Mesendoderm (in vitro differentiated cells): ENCODE data around the gene AHNAK2.

Experiments used
- DNase-seq: peaks from one replicate; pipeline ENCODE4 v3.0.0; 2013
- H2AK5ac ChIP-seq: 2 replicates; pipeline ENCODE4 v1.6.1; 2013; ENCODE audit warnings: low read length, inconsistent platforms
- H2BK120ac ChIP-seq: 2 replicates; pipeline ENCODE4 v1.6.1; 2013; ENCODE audit warnings: low read depth, mild to moderate bottlenecking, low read length, moderate library complexity, mixed read lengths
- H2BK15ac ChIP-seq: replicated peaks from 2 replicates; pipeline ENCODE4 v1.6.1; 2013; ENCODE audit warnings: low read depth, mild to moderate bottlenecking, moderate library complexity
- H2BK5ac ChIP-seq: 2 replicates; pipeline ENCODE4 v1.6.1; 2013; ENCODE audit warnings: low read length, inconsistent platforms
- H3K18ac ChIP-seq: 2 replicates; pipeline ENCODE4 v1.6.1; 2013; ENCODE audit warnings: mild to moderate bottlenecking, low read length, mixed read lengths
- H3K23ac ChIP-seq: one replicate; pipeline ENCODE4 v1.6.1; 2013; ENCODE audit warnings: low read length
- H3K27ac ChIP-seq: 2 replicates; pipeline ENCODE4 v1.5.1; 2013; ENCODE audit warnings: low read depth, mild to moderate bottlenecking, inconsistent platforms, low read length, moderate library complexity
- H3K27me3 ChIP-seq: 2 replicates; pipeline ENCODE4 v1.6.1; 2013; ENCODE audit warnings: low read length, control low read depth, mild to moderate bottlenecking, inconsistent platforms; ENCODE audit not compliant: insufficient read depth, poor library complexity
- H3K36me3 ChIP-seq: 2 replicates; pipeline ENCODE4 v1.6.1; 2013; ENCODE audit warnings: low read length, inconsistent platforms; ENCODE audit not compliant: control insufficient read depth, insufficient read depth
- H3K4ac ChIP-seq: one replicate; pipeline ENCODE4 v1.6.1; 2013; ENCODE audit warnings: low read depth, mild to moderate bottlenecking, low read length, moderate library complexity
- H3K4me1 ChIP-seq: 2 replicates; pipeline ENCODE4 v1.6.1; 2013; ENCODE audit warnings: low read depth, low read length, inconsistent platforms; ENCODE audit not compliant: control insufficient read depth
- H3K4me2 ChIP-seq: 2 replicates; pipeline ENCODE4 v1.6.1; 2013; ENCODE audit warnings: low read length
- H3K4me3 ChIP-seq: 2 replicates; pipeline ENCODE4 v1.5.1; 2013; ENCODE audit warnings: mild to moderate bottlenecking, low read length
- H3K56ac ChIP-seq: one replicate; pipeline ENCODE4 v1.6.1; 2013; ENCODE audit warnings: low read length
- H3K79me1 ChIP-seq: 2 replicates; pipeline ENCODE4 v1.6.1; 2013; ENCODE audit warnings: low read length, inconsistent platforms
- H3K79me2 ChIP-seq: 2 replicates; pipeline ENCODE4 v1.6.1; 2013; ENCODE audit warnings: mild to moderate bottlenecking, low read length; ENCODE audit not compliant: control insufficient read depth, insufficient read depth
- H3K9ac ChIP-seq: 2 replicates; pipeline ENCODE4 v1.6.1; 2013; ENCODE audit warnings: low read length, inconsistent platforms
- H4K5ac ChIP-seq: one replicate; pipeline ENCODE4 v1.6.1; 2013; ENCODE audit warnings: low read length
- H4K8ac ChIP-seq: one replicate; pipeline ENCODE4 v1.6.1; 2013; ENCODE audit warnings: low read depth, mild to moderate bottlenecking, control low read depth, low read length, moderate library complexity
- WGBS: extraction: QIAGEN DNeasy Blood & Tissue Kit; methylation state at CpG from one replicate; pipeline ENCODE4 v1.1.7; 2013; ENCODE audit warnings: low lambda C conversion rate, missing lambda C conversion rate; ENCODE audit not compliant: insufficient coverage; ENCODE audit errors: extremely low coverage; 5-methylcytosine and 5-hydroxymethylcytosine counted together

AHNAK2 gene

DNA sequence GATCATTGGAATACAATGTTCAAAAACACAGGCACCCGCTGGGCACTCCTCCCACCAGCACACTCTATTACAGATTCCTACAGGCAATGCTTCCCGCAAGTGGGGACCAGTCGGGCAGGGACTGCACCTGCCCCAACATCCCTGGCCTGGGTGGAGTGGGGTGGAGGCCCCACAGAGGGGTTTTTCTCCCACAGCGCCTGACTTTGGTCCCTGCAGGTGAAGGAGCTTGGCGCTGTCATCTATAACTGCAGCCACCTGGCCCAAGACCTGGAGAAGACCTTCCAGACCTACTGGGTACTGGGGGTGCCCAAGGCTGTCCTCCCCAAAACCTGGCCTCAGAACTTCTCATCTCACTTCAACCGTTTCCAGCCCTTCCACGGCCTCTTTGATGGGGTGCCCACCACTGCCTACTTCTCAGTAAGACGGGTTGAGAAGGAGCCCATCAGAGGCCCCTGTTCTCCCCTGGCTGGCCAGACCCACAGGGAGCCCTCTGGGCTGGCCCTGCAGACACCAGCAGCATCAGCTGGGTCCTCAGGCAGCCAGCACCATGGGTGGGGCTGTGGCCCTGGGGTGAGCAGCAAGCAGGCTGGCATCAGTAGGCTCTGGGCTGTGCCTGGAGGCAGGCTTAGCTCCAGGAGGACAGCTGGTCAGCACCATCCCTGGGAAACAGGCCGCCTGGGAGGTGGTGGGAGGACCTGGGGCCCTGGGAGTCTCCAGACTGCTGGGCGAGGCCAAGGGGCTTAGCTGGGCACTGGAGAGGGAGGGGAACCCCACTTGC, 47.5 kb downstream of the AHNAK2 start:
- Histone ChIP-seq H4K5ac (no peak overlapping the region), H3K56ac (no peak overlapping the region), H2BK120ac (no peak overlapping the region), H3K18ac (no peak overlapping the region), H3K4me1 (no peaks in the 10 kb centered on the region), H4K8ac (no peak overlapping the region), H3K79me1 (no peaks in the 10 kb centered on the region), H3K79me2 (no peaks in the 10 kb centered on the region), H3K27ac (no peak overlapping the region), H2AK5ac (no peak overlapping the region), H3K23ac (no peak overlapping the region), H3K27me3 (peaks cover 32% of the 10 kb centered on the region), H3K4ac (no peak overlapping the region), H2BK5ac (no peak overlapping the region), H2BK15ac (no peak overlapping the region), H3K36me3 (no peaks in the 10 kb centered on the region), H3K4me3 (no peak overlapping the region), H3K4me2 (no peak overlapping the region), H3K9ac (no peak overlapping the region)
- no CpG with 5 or more reads among the region's 10 CpGs for WGBS
- no peak for DNase-seq

DNA sequence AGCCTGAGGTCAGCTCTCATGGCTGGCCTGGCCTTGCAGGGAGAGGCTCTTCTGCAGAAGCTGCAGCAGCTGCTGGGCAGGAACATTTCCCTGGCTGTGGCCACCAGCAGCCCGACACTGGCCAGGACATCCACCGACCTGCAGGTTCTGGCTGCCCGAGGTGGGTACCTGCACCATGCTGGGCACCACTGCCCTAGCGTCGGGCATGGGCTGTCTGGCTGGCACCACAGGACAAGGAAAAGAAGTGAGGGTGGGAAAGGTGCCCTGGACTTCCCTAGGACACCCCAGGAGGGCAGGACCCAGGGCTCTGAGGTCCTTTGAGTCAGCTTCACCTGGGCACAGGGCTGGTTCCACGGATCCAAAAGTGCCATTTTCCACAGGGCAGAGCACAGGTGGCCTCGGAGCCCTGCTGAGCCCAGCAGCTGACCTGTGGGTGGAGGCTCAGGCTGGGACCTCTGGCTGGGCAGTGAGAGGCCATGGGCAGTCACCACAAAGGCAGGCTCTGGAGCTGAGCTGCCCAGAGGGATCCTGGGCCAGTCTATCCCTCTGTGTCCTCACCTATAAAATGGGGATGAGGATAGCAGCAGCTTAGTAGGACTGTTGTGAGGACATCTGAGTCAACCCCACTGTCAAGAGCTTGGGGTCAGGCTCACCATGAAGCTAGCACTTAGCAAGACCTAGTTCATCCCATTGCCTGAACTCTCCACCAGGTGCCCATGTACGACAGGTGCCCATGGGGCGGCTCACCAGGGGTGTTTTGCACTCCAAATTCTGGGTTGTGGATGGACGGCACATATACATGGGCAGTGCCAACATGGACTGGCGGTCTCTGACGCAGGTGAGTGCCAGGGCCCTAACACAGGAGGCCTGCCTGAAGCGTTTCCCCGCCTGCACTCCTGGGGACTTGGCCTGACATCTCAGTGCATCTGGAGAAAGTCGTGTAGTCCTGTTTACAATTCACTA, 48.6 kb downstream of the AHNAK2 start:
- Histone ChIP-seq H2BK5ac (no peak overlapping the region), H3K9ac (no peak overlapping the region), H3K27me3 (peaks cover 26% of the 10 kb centered on the region)

DNA sequence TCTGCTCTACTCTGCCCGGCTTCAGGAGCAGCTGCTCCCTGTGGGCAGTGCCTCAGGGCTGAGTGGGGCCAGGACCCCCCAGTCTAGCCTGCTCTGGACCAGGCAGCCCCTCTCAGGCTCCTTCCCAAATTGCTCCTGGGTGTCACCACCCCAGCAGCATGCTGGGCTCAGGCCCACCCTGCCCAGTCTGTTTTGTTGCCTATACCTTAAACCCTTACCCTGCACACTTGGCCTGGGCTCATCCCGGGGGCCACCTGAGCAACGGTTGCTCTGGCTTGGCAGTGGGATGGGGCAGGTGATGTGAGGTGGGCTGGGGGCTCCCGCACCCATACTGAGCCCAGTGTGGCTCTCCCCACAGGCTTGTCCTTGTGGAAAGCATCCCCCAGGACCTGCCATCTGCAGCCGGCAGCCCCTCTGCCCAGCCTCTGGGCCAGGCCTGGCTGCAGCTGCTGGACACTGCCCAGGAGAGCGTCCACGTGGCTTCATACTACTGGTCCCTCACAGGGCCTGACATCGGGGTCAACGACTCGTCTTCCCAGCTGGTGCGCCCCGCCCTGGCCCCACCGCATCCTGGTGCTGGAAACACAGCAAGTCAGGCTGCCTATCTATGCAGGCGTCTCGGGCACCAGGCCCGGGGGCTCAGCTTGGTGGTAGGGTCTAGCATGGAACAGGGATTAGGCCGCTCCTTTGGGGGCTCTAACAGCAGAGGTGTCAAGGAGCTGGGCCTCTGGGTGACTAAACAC, 49.6 kb downstream of the AHNAK2 start:
- peaks cover 20% of the 10 kb centered on the region for H3K27me3 ChIP-seq
- H3K4me1 ChIP-seq = no peaks in the 10 kb centered on the region
- no peak overlapping the region for H3K27ac ChIP-seq
- no peak overlapping the region for H3K4ac ChIP-seq
- no peaks in the 10 kb centered on the region for H3K79me2 ChIP-seq
- H2BK120ac ChIP-seq = no peak overlapping the region
- H4K5ac ChIP-seq = no peak overlapping the region
- no peak overlapping the region for H4K8ac ChIP-seq
- no peak overlapping the region for H3K4me2 ChIP-seq
- H2BK5ac ChIP-seq = no peak overlapping the region
- H3K18ac ChIP-seq = no peak overlapping the region
- H3K4me3 ChIP-seq = no peak overlapping the region
- H3K79me1 ChIP-seq = no peaks in the 10 kb centered on the region
- H2AK5ac ChIP-seq = no peak overlapping the region
- WGBS = no CpG with 5 or more reads among the region's 17 CpGs
- no peak for DNase-seq
- H3K56ac ChIP-seq = no peak overlapping the region
- no peak overlapping the region for H3K9ac ChIP-seq
- H2BK15ac ChIP-seq = no peak overlapping the region
- no peaks in the 10 kb centered on the region for H3K36me3 ChIP-seq
- H3K23ac ChIP-seq = no peak overlapping the region

More for the DNA sequence above, 48.6 kb downstream of the AHNAK2 start:
- H2BK15ac ChIP-seq = no peak overlapping the region
- no peak overlapping the region for H3K4ac ChIP-seq
- no peak overlapping the region for H4K8ac ChIP-seq
- no peak overlapping the region for H3K18ac ChIP-seq
- H3K4me1 ChIP-seq = no peaks in the 10 kb centered on the region
- H3K79me2 ChIP-seq = no peaks in the 10 kb centered on the region
- H4K5ac ChIP-seq = no peak overlapping the region
- no peak overlapping the region for H3K4me2 ChIP-seq
- no peak overlapping the region for H2BK120ac ChIP-seq
- H3K23ac ChIP-seq = no peak overlapping the region
- DNase-seq = no peak
- H2AK5ac ChIP-seq = no peak overlapping the region
- no peak overlapping the region for H3K27ac ChIP-seq
- H3K56ac ChIP-seq = no peak overlapping the region
- no peaks in the 10 kb centered on the region for H3K36me3 ChIP-seq
- no peaks in the 10 kb centered on the region for H3K79me1 ChIP-seq
- H3K4me3 ChIP-seq = no peak overlapping the region
- WGBS = no CpG with 5 or more reads among the region's 15 CpGs

DNA sequence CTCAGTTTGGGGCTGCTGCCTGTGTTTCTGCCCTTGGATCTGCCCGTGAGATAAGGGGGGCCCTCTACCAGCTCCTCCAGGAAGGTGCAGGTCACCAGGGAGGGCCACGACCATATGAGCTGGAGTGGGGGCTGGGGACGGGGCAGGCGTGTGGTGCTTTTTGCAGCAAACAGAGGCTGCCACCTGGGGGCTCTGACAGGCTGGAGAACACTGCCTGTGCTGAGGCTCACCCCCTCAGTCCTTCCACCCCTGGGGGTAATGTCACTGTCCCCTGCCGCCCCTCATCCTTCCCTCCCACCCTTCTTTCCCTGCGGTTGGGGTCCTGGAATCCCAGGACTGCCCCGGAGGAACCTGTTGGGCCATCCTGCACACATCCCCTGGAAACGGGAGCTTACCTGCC, 50.3 kb downstream of the AHNAK2 start:
- H4K5ac ChIP-seq = no peak overlapping the region
- H3K56ac ChIP-seq = no peak overlapping the region
- no peak overlapping the region for H3K4ac ChIP-seq
- peaks cover 18% of the 10 kb centered on the region for H3K27me3 ChIP-seq
- no peak overlapping the region for H4K8ac ChIP-seq
- no peaks in the 10 kb centered on the region for H3K79me1 ChIP-seq
- H2BK120ac ChIP-seq = no peak overlapping the region
- H2BK15ac ChIP-seq = no peak overlapping the region
- no peak overlapping the region for H3K4me2 ChIP-seq
- H3K27ac ChIP-seq = no peak overlapping the region
- no peaks in the 10 kb centered on the region for H3K36me3 ChIP-seq
- no peak overlapping the region for H2BK5ac ChIP-seq
- DNase-seq = no peak
- no peak overlapping the region for H3K4me3 ChIP-seq
- H3K9ac ChIP-seq = no peak overlapping the region
- H3K4me1 ChIP-seq = no peaks in the 10 kb centered on the region
- no CpG with 5 or more reads among the region's 8 CpGs for WGBS
- H3K23ac ChIP-seq = no peak overlapping the region
- no peaks in the 10 kb centered on the region for H3K79me2 ChIP-seq
- H3K18ac ChIP-seq = no peak overlapping the region
- no peak overlapping the region for H2AK5ac ChIP-seq

DNA sequence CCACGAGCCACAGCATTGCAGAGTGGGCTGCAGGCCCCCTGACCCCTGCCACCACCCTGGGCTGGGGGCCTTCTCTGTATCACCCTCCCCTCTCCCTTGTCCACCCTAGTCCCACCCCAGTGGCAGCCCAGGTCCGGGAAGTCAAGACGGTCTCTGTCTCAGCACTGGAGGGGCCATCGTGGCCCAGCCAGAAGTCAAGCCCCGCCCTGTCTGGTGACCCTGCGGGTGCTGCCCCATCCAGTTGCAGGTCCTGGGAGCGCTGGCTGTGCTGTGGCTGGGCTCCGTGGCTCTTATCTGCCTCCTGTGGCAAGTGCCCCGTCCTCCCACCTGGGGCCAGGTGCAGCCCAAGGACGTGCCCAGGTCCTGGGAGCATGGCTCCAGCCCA, 50.8 kb downstream of the AHNAK2 start:
- no peak overlapping the region for H2AK5ac ChIP-seq
- no peaks in the 10 kb centered on the region for H3K79me1 ChIP-seq
- H3K27me3 ChIP-seq = peaks cover 14% of the 10 kb centered on the region
- DNase-seq = no peak
- no peak overlapping the region for H3K56ac ChIP-seq
- H3K4me2 ChIP-seq = no peak overlapping the region
- H2BK120ac ChIP-seq = no peak overlapping the region
- H2BK5ac ChIP-seq = no peak overlapping the region
- no peaks in the 10 kb centered on the region for H3K36me3 ChIP-seq
- no peak overlapping the region for H3K18ac ChIP-seq
- no CpG with 5 or more reads among the region's 10 CpGs for WGBS
- no peak overlapping the region for H3K23ac ChIP-seq
- H4K5ac ChIP-seq = no peak overlapping the region
- H3K9ac ChIP-seq = no peak overlapping the region
- no peak overlapping the region for H2BK15ac ChIP-seq
- H4K8ac ChIP-seq = no peak overlapping the region
- no peak overlapping the region for H3K4me3 ChIP-seq
- H3K4ac ChIP-seq = no peak overlapping the region
- no peaks in the 10 kb centered on the region for H3K79me2 ChIP-seq
- no peaks in the 10 kb centered on the region for H3K4me1 ChIP-seq
- no peak overlapping the region for H3K27ac ChIP-seq
